ENCODE results near the gene RUFY1.

The RUFY1 gene

GRCh38 chr5:179617930-179618329 lies 67.6 kb downstream of the RUFY1 start:
- Histone ChIP-seq H3K36me3 (replicated peaks in 1 of 2; ENCODE audit: control insufficient read depth in 2 of 2, insufficient read depth in 2 of 2, low read length in 2 of 2) (peaks cover 49 to 98% of the 10 kb centered on the region in 2 donors), H2BK15ac (ENCODE audit: low read length) (no peak overlapping the region), H2AFZ (ENCODE audit: low read length) (no peak overlapping the region), H4K91ac (ENCODE audit: low read depth, low read length, poor library complexity) (no peak overlapping the region), H3K9me3 (replicated peaks in 1 of 2; ENCODE audit: control insufficient read depth in 2 of 2, insufficient read depth in 1 of 2, low read depth in 1 of 2, low read length in 2 of 2) (no peaks in the 10 kb centered on the region), H3K14ac (ENCODE audit: low read length) (no peak overlapping the region), H3K18ac (ENCODE audit: low read length) (no peak overlapping the region), H2BK120ac (ENCODE audit: low read depth, low read length) (no peak overlapping the region), H3K4me3 (ENCODE audit: low read length in 2 of 2) (no peak overlapping the region), H4K8ac (ENCODE audit: low read depth, low read length) (no peak overlapping the region), H2BK12ac (ENCODE audit: low read length) (no peak overlapping the region), H3K27ac (replicated peaks; ENCODE audit: low read length) (no peak overlapping the region), H3K4me2 (ENCODE audit: insufficient read depth, low read length, poor library complexity, severe bottlenecking) (no peak overlapping the region), H3K27me3 (ENCODE audit: control insufficient read depth in 3 of 3, insufficient read depth in 3 of 3, low read depth in 1 of 3, low read length in 3 of 3) (no peaks in the 10 kb centered on the region), H3K23ac (ENCODE audit: low read depth, low read length, poor library complexity) (no peak overlapping the region), H3K4me1 (ENCODE audit: control insufficient read depth in 2 of 2, insufficient read depth in 1 of 2, low read depth in 1 of 2, low read length in 2 of 2) (peaks cover 3 to 26% of the 10 kb centered on the region in 2 donors), H3K79me1 (ENCODE audit: low read depth, low read length) (peaks cover 3% of the 10 kb centered on the region), H3K4ac (ENCODE audit: low read length) (no peak overlapping the region), H3K9ac (ENCODE audit: low read depth, low read length, poor library complexity) (peak overlapping the region; percentile 65), H2AK5ac (ENCODE audit: low read depth, low read length) (no peak overlapping the region), H2BK5ac (ENCODE audit: low read length) (no peak overlapping the region)
- no CpG with 5 or more reads among the region's 7 CpGs for WGBS, 2 donors (ENCODE audit: extremely low coverage in 2 of 2, insufficient read length in 2 of 2, insufficient replicate concordance in 1 of 2)
- no peak for DNase-seq (ENCODE audit: low spot score)

- no peak overlapping the region for H3K27ac ChIP-seq (replicated peaks; ENCODE audit: low read length)
- H3K4me3 ChIP-seq (ENCODE audit: low read length in 2 of 2), result peak overlapping the region in 1 of 2 donors; percentile 75
- H3K36me3 ChIP-seq (replicated peaks in 1 of 2; ENCODE audit: control insufficient read depth in 2 of 2, insufficient read depth in 2 of 2, low read length in 2 of 2), result peaks cover 39 to 87% of the 10 kb centered on the region in 2 donors
These were observed 68.7 kb downstream of the RUFY1 start for GRCh38 chr5:179618923-179619554.

DNA sequence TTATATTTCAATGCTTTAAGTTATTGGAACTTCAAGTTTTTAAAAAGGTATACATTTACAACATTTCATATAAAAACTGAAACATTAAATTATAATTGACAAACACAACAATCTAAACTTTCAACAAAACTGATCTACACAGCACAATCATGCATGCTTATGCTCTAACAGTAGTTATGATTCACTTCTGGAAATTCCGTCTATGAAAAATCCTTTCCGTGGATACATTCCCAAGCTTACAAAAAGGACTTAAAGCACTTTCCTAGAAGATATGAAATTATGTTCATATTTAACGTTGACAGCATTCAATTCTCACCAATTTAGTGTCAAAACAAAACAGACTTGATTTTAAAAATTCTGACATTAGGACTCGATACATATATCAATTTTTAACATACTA lies 69.4 kb downstream of the RUFY1 start:
- no peak overlapping the region for H3K18ac ChIP-seq (ENCODE audit: low read length)
- H4K8ac ChIP-seq (ENCODE audit: low read depth, low read length), result no peak overlapping the region
- no peak overlapping the region for H2BK12ac ChIP-seq (ENCODE audit: low read length)
- H3K23ac ChIP-seq (ENCODE audit: low read depth, low read length, poor library complexity), result no peak overlapping the region
- peak overlapping the region in 1 of 2 donors; percentile 75 for H3K4me3 ChIP-seq (ENCODE audit: low read length in 2 of 2)
- H3K9me3 ChIP-seq (replicated peaks in 1 of 2; ENCODE audit: control insufficient read depth in 2 of 2, insufficient read depth in 1 of 2, low read depth in 1 of 2, low read length in 2 of 2), result no peaks in the 10 kb centered on the region
- H3K9ac ChIP-seq (ENCODE audit: low read depth, low read length, poor library complexity), result no peak overlapping the region
- peaks cover 8% of the 10 kb centered on the region for H3K79me1 ChIP-seq (ENCODE audit: low read depth, low read length)
- H3K4ac ChIP-seq (ENCODE audit: low read length), result no peak overlapping the region
- H3K27ac ChIP-seq (replicated peaks; ENCODE audit: low read length), result no peak overlapping the region
- H3K4me1 ChIP-seq (ENCODE audit: control insufficient read depth in 2 of 2, insufficient read depth in 1 of 2, low read depth in 1 of 2, low read length in 2 of 2), result peaks cover 11 to 35% of the 10 kb centered on the region in 2 donors
- WGBS, 2 donors (ENCODE audit: extremely low coverage in 2 of 2, insufficient read length in 2 of 2, insufficient replicate concordance in 1 of 2), result no CpG with 5 or more reads among the region's 4 CpGs
- H2AFZ ChIP-seq (ENCODE audit: low read length), result no peak overlapping the region
- H4K91ac ChIP-seq (ENCODE audit: low read depth, low read length, poor library complexity), result no peak overlapping the region
- H2BK120ac ChIP-seq (ENCODE audit: low read depth, low read length), result no peak overlapping the region
- no peak overlapping the region for H2AK5ac ChIP-seq (ENCODE audit: low read depth, low read length)
- H3K27me3 ChIP-seq (ENCODE audit: control insufficient read depth in 3 of 3, insufficient read depth in 3 of 3, low read depth in 1 of 3, low read length in 3 of 3), result no peaks in the 10 kb centered on the region
- H3K36me3 ChIP-seq (replicated peaks in 1 of 2; ENCODE audit: control insufficient read depth in 2 of 2, insufficient read depth in 2 of 2, low read length in 2 of 2), result peaks cover 37 to 79% of the 10 kb centered on the region in 2 donors
- no peak for DNase-seq (ENCODE audit: low spot score)
- H2BK5ac ChIP-seq (ENCODE audit: low read length), result no peak overlapping the region
- H2BK15ac ChIP-seq (ENCODE audit: low read length), result no peak overlapping the region
- H3K14ac ChIP-seq (ENCODE audit: low read length), result no peak overlapping the region
- H3K4me2 ChIP-seq (ENCODE audit: insufficient read depth, low read length, poor library complexity, severe bottlenecking), result no peak overlapping the region

More at GRCh38 chr5:179618923-179619554, 68.7 kb downstream of the RUFY1 start:
- Histone ChIP-seq H3K27me3 (ENCODE audit: control insufficient read depth in 3 of 3, insufficient read depth in 3 of 3, low read depth in 1 of 3, low read length in 3 of 3) (no peaks in the 10 kb centered on the region), H2BK120ac (ENCODE audit: low read depth, low read length) (no peak overlapping the region), H4K91ac (ENCODE audit: low read depth, low read length, poor library complexity) (no peak overlapping the region), H3K23ac (ENCODE audit: low read depth, low read length, poor library complexity) (no peak overlapping the region), H3K18ac (ENCODE audit: low read length) (no peak overlapping the region), H3K14ac (ENCODE audit: low read length) (no peak overlapping the region), H2BK12ac (ENCODE audit: low read length) (no peak overlapping the region), H2BK15ac (ENCODE audit: low read length) (no peak overlapping the region), H2AFZ (ENCODE audit: low read length) (no peak overlapping the region), H3K4me2 (ENCODE audit: insufficient read depth, low read length, poor library complexity, severe bottlenecking) (no peak overlapping the region), H3K9ac (ENCODE audit: low read depth, low read length, poor library complexity) (no peak overlapping the region), H2AK5ac (ENCODE audit: low read depth, low read length) (no peak overlapping the region), H4K8ac (ENCODE audit: low read depth, low read length) (no peak overlapping the region), H3K9me3 (replicated peaks in 1 of 2; ENCODE audit: control insufficient read depth in 2 of 2, insufficient read depth in 1 of 2, low read depth in 1 of 2, low read length in 2 of 2) (no peaks in the 10 kb centered on the region), H2BK5ac (ENCODE audit: low read length) (no peak overlapping the region), H3K4me1 (ENCODE audit: control insufficient read depth in 2 of 2, insufficient read depth in 1 of 2, low read depth in 1 of 2, low read length in 2 of 2) (peaks cover 3 to 27% of the 10 kb centered on the region in 2 donors), H3K4ac (ENCODE audit: low read length) (no peak overlapping the region), H3K79me1 (ENCODE audit: low read depth, low read length) (peaks cover 8% of the 10 kb centered on the region)
- DNase-seq (ENCODE audit: low spot score), result no peak
- WGBS, 2 donors (ENCODE audit: extremely low coverage in 2 of 2, insufficient read length in 2 of 2, insufficient replicate concordance in 1 of 2), result no CpG with 5 or more reads among the region's 6 CpGs

DNA sequence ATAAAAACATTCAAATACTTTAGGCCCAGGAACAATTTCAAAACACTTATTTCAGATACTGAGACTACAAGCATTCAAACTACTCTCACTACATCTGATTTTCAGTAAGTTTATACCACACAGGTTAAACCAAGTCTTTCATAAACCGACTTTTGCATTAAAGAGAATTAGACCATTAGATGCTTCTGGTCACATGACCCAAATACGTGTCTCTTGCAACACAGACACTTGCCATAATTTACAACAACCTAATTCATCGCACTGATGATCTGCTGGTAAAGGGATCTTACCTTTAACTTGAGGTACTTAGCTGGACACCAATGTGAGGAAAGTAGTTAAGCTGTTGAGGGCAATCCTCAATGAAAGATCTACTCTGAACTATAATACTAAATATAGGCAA lies 69.9 kb downstream of the RUFY1 start:
- H3K79me1 ChIP-seq (ENCODE audit: low read depth, low read length), result peaks cover 8% of the 10 kb centered on the region
- no CpG with 5 or more reads among the region's 3 CpGs for WGBS, 2 donors (ENCODE audit: extremely low coverage in 2 of 2, insufficient read length in 2 of 2, insufficient replicate concordance in 1 of 2)
- H3K27ac ChIP-seq (replicated peaks; ENCODE audit: low read length), result no peak overlapping the region
- H2BK120ac ChIP-seq (ENCODE audit: low read depth, low read length), result no peak overlapping the region
- H3K4me2 ChIP-seq (ENCODE audit: insufficient read depth, low read length, poor library complexity, severe bottlenecking), result peak overlapping the region; percentile 51
- H4K8ac ChIP-seq (ENCODE audit: low read depth, low read length), result no peak overlapping the region
- no peak overlapping the region for H3K14ac ChIP-seq (ENCODE audit: low read length)
- no peak overlapping the region for H2BK15ac ChIP-seq (ENCODE audit: low read length)
- H3K9ac ChIP-seq (ENCODE audit: low read depth, low read length, poor library complexity), result no peak overlapping the region
- H2BK5ac ChIP-seq (ENCODE audit: low read length), result no peak overlapping the region
- peaks cover 11 to 38% of the 10 kb centered on the region in 2 donors for H3K4me1 ChIP-seq (ENCODE audit: control insufficient read depth in 2 of 2, insufficient read depth in 1 of 2, low read depth in 1 of 2, low read length in 2 of 2)
- H2BK12ac ChIP-seq (ENCODE audit: low read length), result no peak overlapping the region
- no peak for DNase-seq (ENCODE audit: low spot score)
- H3K4me3 ChIP-seq (ENCODE audit: low read length in 2 of 2), result peak overlapping the region in 1 of 2 donors; percentile 75
- H3K36me3 ChIP-seq (replicated peaks in 1 of 2; ENCODE audit: control insufficient read depth in 2 of 2, insufficient read depth in 2 of 2, low read length in 2 of 2), result peaks cover 33 to 74% of the 10 kb centered on the region in 2 donors
- H4K91ac ChIP-seq (ENCODE audit: low read depth, low read length, poor library complexity), result no peak overlapping the region
- no peak overlapping the region for H3K4ac ChIP-seq (ENCODE audit: low read length)
- H2AK5ac ChIP-seq (ENCODE audit: low read depth, low read length), result no peak overlapping the region
- no peak overlapping the region for H2AFZ ChIP-seq (ENCODE audit: low read length)
- H3K23ac ChIP-seq (ENCODE audit: low read depth, low read length, poor library complexity), result no peak overlapping the region
- H3K18ac ChIP-seq (ENCODE audit: low read length), result no peak overlapping the region
- H3K9me3 ChIP-seq (replicated peaks in 1 of 2; ENCODE audit: control insufficient read depth in 2 of 2, insufficient read depth in 1 of 2, low read depth in 1 of 2, low read length in 2 of 2), result no peaks in the 10 kb centered on the region
- H3K27me3 ChIP-seq (ENCODE audit: control insufficient read depth in 3 of 3, insufficient read depth in 3 of 3, low read depth in 1 of 3, low read length in 3 of 3), result no peaks in the 10 kb centered on the region

Measured in neuronal stem cell (in vitro differentiated cells).